ENCODE data around the gene NSDHL. TPM values are rescaled to one million over a fixed set of nuclear protein-coding genes. Genes with fewer than 3 reads are reported as not detected.

NSDHL gene
- total RNA-seq, 1 experiment from 2014 or later, result 31.6 TPM

GRCh38 chrX:152832520-152832919 lies 1.7 kb downstream of the NSDHL start:
- no peak overlapping the region for H2BK20ac ChIP-seq (ENCODE audit: low read depth, low read length, poor library complexity, severe bottlenecking)
- TF ChIP-seq, protein P1, sequence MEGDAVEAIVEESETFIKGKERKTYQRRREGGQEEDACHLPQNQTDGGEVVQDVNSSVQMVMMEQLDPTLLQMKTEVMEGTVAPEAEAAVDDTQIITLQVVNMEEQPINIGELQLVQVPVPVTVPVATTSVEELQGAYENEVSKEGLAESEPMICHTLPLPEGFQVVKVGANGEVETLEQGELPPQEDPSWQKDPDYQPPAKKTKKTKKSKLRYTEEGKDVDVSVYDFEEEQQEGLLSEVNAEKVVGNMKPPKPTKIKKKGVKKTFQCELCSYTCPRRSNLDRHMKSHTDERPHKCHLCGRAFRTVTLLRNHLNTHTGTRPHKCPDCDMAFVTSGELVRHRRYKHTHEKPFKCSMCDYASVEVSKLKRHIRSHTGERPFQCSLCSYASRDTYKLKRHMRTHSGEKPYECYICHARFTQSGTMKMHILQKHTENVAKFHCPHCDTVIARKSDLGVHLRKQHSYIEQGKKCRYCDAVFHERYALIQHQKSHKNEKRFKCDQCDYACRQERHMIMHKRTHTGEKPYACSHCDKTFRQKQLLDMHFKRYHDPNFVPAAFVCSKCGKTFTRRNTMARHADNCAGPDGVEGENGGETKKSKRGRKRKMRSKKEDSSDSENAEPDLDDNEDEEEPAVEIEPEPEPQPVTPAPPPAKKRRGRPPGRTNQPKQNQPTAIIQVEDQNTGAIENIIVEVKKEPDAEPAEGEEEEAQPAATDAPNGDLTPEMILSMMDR (conservative IDR thresholded peaks at IDR 0.05), result no peak
- peaks cover 7% of the 10 kb centered on the region for H3K23me2 ChIP-seq (ENCODE audit: insufficient read length, low read depth, low read length, poor library complexity, severe bottlenecking)
- no peak overlapping the region for H4K5ac ChIP-seq (ENCODE audit: insufficient read length, low read depth, low read length)
- H3K79me1 ChIP-seq (ENCODE audit: insufficient read depth, low read depth, low read length, poor library complexity, severe bottlenecking), result no peaks in the 10 kb centered on the region
- no peaks in the 10 kb centered on the region for H4K20me1 ChIP-seq (ENCODE audit: control insufficient read depth, insufficient read depth, insufficient read length)
- no CpG with 5 or more reads among the region's 5 CpGs for WGBS (ENCODE audit: extremely low coverage, insufficient read length, low lambda C conversion rate)
- H2AFZ ChIP-seq (ENCODE audit: low read length), result no peak overlapping the region
- no peaks in the 10 kb centered on the region for H3K27me3 ChIP-seq (ENCODE audit: insufficient read depth, low read length)
- H4K8ac ChIP-seq (replicated peaks; ENCODE audit: insufficient read length, low read depth, low read length), result no peak overlapping the region
- H2BK5ac ChIP-seq (ENCODE audit: insufficient read length, low read length), result no peak overlapping the region
- no peak overlapping the region for H4K91ac ChIP-seq (ENCODE audit: insufficient read length, low read depth, low read length)
- no peak overlapping the region for H3K27ac ChIP-seq (ENCODE audit: insufficient read length, low read depth, low read length)
- H3K14ac ChIP-seq (ENCODE audit: insufficient read depth, low read length), result no peak overlapping the region
- no peak overlapping the region for H3T11ph ChIP-seq (ENCODE audit: low read length)
- H3K4me2 ChIP-seq (ENCODE audit: insufficient read depth, insufficient read length, low read length), result peak overlapping the region; percentile 87
- peaks cover 2% of the 10 kb centered on the region; the same call in 1 of the 2 replicates for H3K4me1 ChIP-seq (ENCODE audit: insufficient read depth, low read length)
- H2BK12ac ChIP-seq (ENCODE audit: insufficient read length, low read depth, low read length), result no peak overlapping the region
- H3K56ac ChIP-seq (ENCODE audit: insufficient read length, low read depth, low read length), result no peak overlapping the region
- H3K18ac ChIP-seq (ENCODE audit: insufficient read length, low read depth, low read length), result no peak overlapping the region
- H3K9ac ChIP-seq (ENCODE audit: extremely low read depth, insufficient read length, low read length), result no peak overlapping the region
- Mint-ChIP-seq H3K27me3 (ENCODE audit: low read depth) (no peaks in the 10 kb centered on the region; the same call in 1 of the 2 replicates), H3K9me3 (peaks cover 77 to 78% of the 10 kb centered on the region in 2 experiments), H3K4me1 (peaks cover 6 to 15% of the 10 kb centered on the region in 2 experiments), H3K4me3 (peak overlapping the region; percentile 94), H3K27ac (no peak overlapping the region), H3K36me3 (ENCODE audit: insufficient read depth in 1 of 3, low read depth in 3 of 3) (peaks cover 33 to 49% (median 42%) of the 10 kb centered on the region in 3 experiments)
- no peak overlapping the region for H2BK120ac ChIP-seq (ENCODE audit: low read depth, low read length, poor library complexity, severe bottlenecking)
- H3K4ac ChIP-seq (ENCODE audit: low read depth, low read length), result no peak overlapping the region
- no peak overlapping the region for H2BK15ac ChIP-seq (ENCODE audit: low read depth, low read length)
- H3K9me3 ChIP-seq (ENCODE audit: control insufficient read depth, low read depth, low read length), result peaks cover 42% of the 10 kb centered on the region
- no peak for DNase-seq
- H3K23ac ChIP-seq (ENCODE audit: insufficient read length, low read depth, low read length), result no peak overlapping the region
- peaks cover 16% of the 10 kb centered on the region; the same call in 1 of the 2 replicates for H3K79me2 ChIP-seq (ENCODE audit: insufficient read depth, low read length)
- H2AK5ac ChIP-seq (ENCODE audit: insufficient read length, low read length), result no peak overlapping the region

Measured in H9 (cell line).